ENCODE results near the gene NHERF1.

NHERF1 gene

GRCh38 chr17:74712756-74713155 lies 35.7 kb upstream of the NHERF1 start, which contains the start of gene CD300LF:
CD300LF (minus strand) TSS chr17:74712923; CDS start chr17:74712866, 57 bp downstream.
- no peaks in the 10 kb centered on the region for H3K9me3 ChIP-seq (ENCODE audit: control insufficient read depth, insufficient read depth, low read depth, low read length)
- H3K27ac ChIP-seq (ENCODE audit: extremely low read depth, low read depth, low read length): no peak within 1 kb of the TSS
- POLR2A ChIA-PET: no interaction called here
- no peak within 1 kb of the TSS for H3K4me3 ChIP-seq (ENCODE audit: low read depth, low read length)
- H3K4me1 ChIP-seq (ENCODE audit: control insufficient read depth, insufficient read depth, low read length): peaks cover 3% of the 10 kb centered on the region; the same call in 1 of the 2 replicates
- H3K36me3 ChIP-seq (ENCODE audit: control insufficient read depth in 2 of 2, insufficient read depth in 1 of 2, low read length in 2 of 2): no peaks in the 10 kb centered on the region
- TF ChIP-seq ZNF670 (tag by site-specific recombination; IDR thresholded peaks at IDR 0.05; ENCODE audit: low read depth) (no peak), ZFP41 (tag by site-specific recombination; IDR thresholded peaks at IDR 0.05; ENCODE audit: borderline replicate concordance) (no peak), KLF9 (tag by site-specific recombination; IDR thresholded peaks at IDR 0.05; ENCODE audit: low read depth) (no peak), SCRT2 (tag by site-specific recombination; IDR thresholded peaks at IDR 0.05) (no peak), ZBTB6 (tag by site-specific recombination; IDR thresholded peaks at IDR 0.05) (no peak), ZNF341 (tag by site-specific recombination; IDR thresholded peaks at IDR 0.05; ENCODE audit: low read depth) (no peak), ZNF785 (tag by site-specific recombination; IDR thresholded peaks at IDR 0.05) (no peak), OSR2 (tag by site-specific recombination; IDR thresholded peaks at IDR 0.05) (no peak), SP2 (tag by site-specific recombination; IDR thresholded peaks at IDR 0.05) (no peak), ZNF121 (tag by site-specific recombination; IDR thresholded peaks at IDR 0.05) (no peak), ZFP3 (tag by site-specific recombination; IDR thresholded peaks at IDR 0.05; ENCODE audit: low read depth) (no peak), ZNF629 (tag by site-specific recombination; IDR thresholded peaks at IDR 0.05) (no peak), AEBP2 (tag by site-specific recombination; IDR thresholded peaks at IDR 0.05; ENCODE audit: borderline replicate concordance) (no peak)
- CTCF ChIA-PET: no interaction called here

GRCh38 chr17:74713171-74713755 lies 35.2 kb upstream of the NHERF1 start:
- H3K9me3 ChIP-seq (ENCODE audit: control insufficient read depth, insufficient read depth, low read depth, low read length): no peaks in the 10 kb centered on the region
- H3K4me1 ChIP-seq (ENCODE audit: control insufficient read depth, insufficient read depth, low read length): peaks cover 3% of the 10 kb centered on the region; the same call in 1 of the 2 replicates
- no peak overlapping the region for H3K4me3 ChIP-seq (ENCODE audit: low read depth, low read length)
- TF ChIP-seq AEBP2 (tag by site-specific recombination; IDR thresholded peaks at IDR 0.05; ENCODE audit: borderline replicate concordance) (no peak), ZNF174 (tag by site-specific recombination; IDR thresholded peaks at IDR 0.05) (no peak), ZBTB17 (tag by site-specific recombination; IDR thresholded peaks at IDR 0.05) (no peak), ZBTB48 (tag by site-specific recombination; IDR thresholded peaks at IDR 0.05) (no peak), ZXDB (tag by site-specific recombination; IDR thresholded peaks at IDR 0.05) (no peak), ZNF214 (tag by site-specific recombination; IDR thresholded peaks at IDR 0.05; ENCODE audit: borderline replicate concordance) (no peak), REPIN1 (tag by site-specific recombination; IDR thresholded peaks at IDR 0.05; ENCODE audit: low read depth) (no peak), ZNF645 (tag by site-specific recombination; IDR thresholded peaks at IDR 0.05) (no peak), MEIS1 (CRISPR knock-in tag; IDR thresholded peaks at IDR 0.05; ENCODE audit: borderline replicate concordance) (no peak), ZNF660 (tag by site-specific recombination; IDR thresholded peaks at IDR 0.05) (no peak), ZNF514 (tag by site-specific recombination; IDR thresholded peaks at IDR 0.05) (no peak), ZNF837 (tag by site-specific recombination; IDR thresholded peaks at IDR 0.05) (no peak), ZNF2 (tag by site-specific recombination; IDR thresholded peaks at IDR 0.05) (no peak), SP3 (tag by site-specific recombination; IDR thresholded peaks at IDR 0.05) (no peak), ZNF610 (tag by site-specific recombination; IDR thresholded peaks at IDR 0.05; ENCODE audit: borderline replicate concordance) (no peak), ZNF776 (tag by site-specific recombination; IDR thresholded peaks at IDR 0.05; ENCODE audit: borderline replicate concordance) (no peak), HOXD13 (CRISPR knock-in tag; IDR thresholded peaks at IDR 0.05; ENCODE audit: borderline replicate concordance) (no peak), ZNF24 (tag by site-specific recombination; IDR thresholded peaks at IDR 0.05) (no peak), ZNF426 (tag by site-specific recombination; IDR thresholded peaks at IDR 0.05) (no peak)
- no peaks in the 10 kb centered on the region for H3K36me3 ChIP-seq (ENCODE audit: control insufficient read depth in 2 of 2, insufficient read depth in 1 of 2, low read length in 2 of 2)
- POLR2A ChIA-PET: no interaction called here
- CTCF ChIA-PET: interaction anchor here (0.6 to 0.7 kb wide), 2 partner anchors 50 to 61 kb away, joined by 3 read pairs; no protein-coding TSS in a partner anchor
- no peak overlapping the region for H3K27ac ChIP-seq (ENCODE audit: extremely low read depth, low read depth, low read length)
